Omental fat pad (tissue), 4 donors: ENCODE results near the gene ADAM22. TPM values are rescaled to one million over a fixed set of nuclear protein-coding genes. Genes with fewer than 3 reads are reported as not detected.
"Not testable (repeated sequence)": the region's sequence is repeated elsewhere in the genome, so short reads cannot be mapped to it uniquely, and the experiment has no call there.

ENCODE experiments used
- ATAC-seq: fragments of 150-250 bp; one replicate; pipeline ENCODE4 v1.9.1; 2016; ENCODE audit warnings: mild to moderate bottlenecking, moderate library complexity; ENCODE audit not compliant: low FRiP score
- DNase-seq: peaks from one replicate; pipeline ENCODE4 v3.0.0-alpha.2; 2019; ENCODE audit warnings: low spot score
- CTCF ChIP-seq, 3 donors: fragments of 450-650 bp; IDR thresholded peaks; one replicate each; pipeline ENCODE4 v1.5.1; 2016 to 2017; ENCODE audit warnings: antibody characterized with exemption in 3 of 3, mild to moderate bottlenecking in 3 of 3, moderate library complexity in 2 of 3
- total RNA-seq, 4 donors: library from RNA; depleted of rRNA; stranded (reverse); fragments of >200 nt; gene quantifications; one replicate each; pipeline ENCODE4 v1.1.0, GENCODE V29; 2016

The ADAM22 gene
- total RNA-seq, 4 donors from 2014 or later = 0.82 to 7.3 (median 3.4) TPM

DNA sequence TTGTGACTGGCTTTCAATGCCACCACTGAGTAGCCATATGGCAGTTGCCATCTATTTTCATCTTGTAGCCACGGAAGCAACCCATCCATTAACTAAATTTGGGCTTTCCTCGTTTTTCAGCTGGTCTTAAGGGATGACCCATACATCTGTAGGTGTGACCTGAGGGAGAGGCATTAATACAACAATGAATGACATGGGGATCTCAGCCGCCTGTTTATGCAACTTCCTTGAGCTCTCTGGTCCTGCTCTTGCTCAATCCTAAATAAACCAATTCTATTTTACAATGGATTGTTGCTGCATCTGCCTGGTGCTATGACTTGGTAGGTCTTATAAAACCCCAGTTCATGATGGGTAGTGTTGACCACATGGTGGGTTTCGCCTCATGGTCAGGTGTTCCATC is 21.9 kb upstream of the ADAM22 start:
- DNase-seq = no peak
- ATAC-seq = no peak
- no peak for TF ChIP-seq CTCF (IDR thresholded peaks at IDR 0.05)

DNA sequence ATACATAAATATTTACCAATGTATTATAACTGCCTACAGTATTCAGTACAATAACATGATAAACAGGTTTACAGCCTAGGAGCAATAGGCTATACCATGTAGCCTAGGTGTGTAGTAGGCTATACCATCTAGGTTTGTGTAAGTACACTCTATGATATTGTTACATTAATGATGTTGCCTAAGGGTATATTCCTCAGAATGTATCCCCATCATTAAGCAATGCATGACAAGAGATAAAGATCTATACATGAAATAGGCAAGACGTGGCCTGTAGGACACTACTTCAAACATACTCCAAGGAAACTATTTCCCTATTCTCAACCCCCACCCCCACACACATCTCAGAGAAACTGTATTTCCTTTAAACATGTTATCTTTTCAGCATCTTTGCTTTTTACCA is 15.3 kb upstream of the ADAM22 start:
- ATAC-seq (no peak), DNase-seq (no peak)
- TF ChIP-seq CTCF (IDR thresholded peaks at IDR 0.05) = no peak

DNA sequence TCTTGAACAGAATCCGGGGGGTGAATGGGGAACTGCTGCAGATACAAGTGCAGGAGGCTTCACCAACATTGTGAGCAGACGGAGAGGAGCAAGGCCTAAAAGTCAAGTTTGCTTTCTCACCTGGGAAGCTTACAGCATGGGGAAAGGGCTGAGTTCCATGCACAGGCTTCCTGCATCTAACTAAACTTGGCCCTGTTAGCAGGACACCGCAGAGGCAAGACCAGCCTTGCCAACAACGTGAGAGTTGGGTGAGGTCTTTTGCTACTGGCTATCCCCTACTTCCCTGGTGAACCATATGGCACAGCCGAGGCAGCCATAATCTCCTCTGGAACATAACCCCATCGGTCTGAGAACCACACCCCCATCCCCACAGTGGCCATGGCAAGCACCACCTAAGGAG is 14.2 kb upstream of the ADAM22 start:
- TF ChIP-seq CTCF (IDR thresholded peaks at IDR 0.05) = no peak
- DNase-seq (no peak), ATAC-seq (no peak)

GRCh38 chr7:87920578-87920977 is 13.5 kb upstream of the ADAM22 start:
- ATAC-seq (no peak), DNase-seq (no peak)
- no peak for TF ChIP-seq CTCF (IDR thresholded peaks at IDR 0.05)

DNA sequence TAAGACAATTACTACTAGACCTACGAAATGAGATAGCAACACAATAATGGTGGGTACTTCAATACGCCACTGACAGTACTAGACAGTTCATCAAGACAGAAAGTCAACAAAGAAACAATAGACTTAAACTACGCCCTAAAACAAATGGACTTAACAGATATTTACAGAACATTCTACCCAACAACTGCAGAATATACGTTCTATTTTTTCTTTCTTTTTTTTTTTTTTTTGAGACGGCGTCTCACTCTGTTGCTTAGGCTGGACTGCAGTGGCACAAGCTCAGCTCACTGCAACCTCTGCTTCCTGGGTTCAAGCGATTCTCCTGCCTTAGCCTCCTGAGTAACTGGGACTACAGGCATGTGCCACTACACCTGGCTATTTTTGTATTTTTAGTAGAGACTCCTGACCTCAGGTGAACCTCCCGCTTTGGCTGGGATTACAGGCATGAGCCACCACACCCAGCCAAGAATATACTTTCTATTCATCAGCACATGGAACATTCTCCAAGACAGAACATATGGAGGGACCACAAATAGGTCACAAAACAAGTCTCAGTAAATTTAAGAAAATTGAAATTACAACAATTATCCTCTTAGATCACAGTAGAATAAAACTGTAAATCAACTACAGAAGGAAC is 11.2 kb upstream of the ADAM22 start:
- DNase-seq, ATAC-seq: not testable (repeated sequence)

DNA sequence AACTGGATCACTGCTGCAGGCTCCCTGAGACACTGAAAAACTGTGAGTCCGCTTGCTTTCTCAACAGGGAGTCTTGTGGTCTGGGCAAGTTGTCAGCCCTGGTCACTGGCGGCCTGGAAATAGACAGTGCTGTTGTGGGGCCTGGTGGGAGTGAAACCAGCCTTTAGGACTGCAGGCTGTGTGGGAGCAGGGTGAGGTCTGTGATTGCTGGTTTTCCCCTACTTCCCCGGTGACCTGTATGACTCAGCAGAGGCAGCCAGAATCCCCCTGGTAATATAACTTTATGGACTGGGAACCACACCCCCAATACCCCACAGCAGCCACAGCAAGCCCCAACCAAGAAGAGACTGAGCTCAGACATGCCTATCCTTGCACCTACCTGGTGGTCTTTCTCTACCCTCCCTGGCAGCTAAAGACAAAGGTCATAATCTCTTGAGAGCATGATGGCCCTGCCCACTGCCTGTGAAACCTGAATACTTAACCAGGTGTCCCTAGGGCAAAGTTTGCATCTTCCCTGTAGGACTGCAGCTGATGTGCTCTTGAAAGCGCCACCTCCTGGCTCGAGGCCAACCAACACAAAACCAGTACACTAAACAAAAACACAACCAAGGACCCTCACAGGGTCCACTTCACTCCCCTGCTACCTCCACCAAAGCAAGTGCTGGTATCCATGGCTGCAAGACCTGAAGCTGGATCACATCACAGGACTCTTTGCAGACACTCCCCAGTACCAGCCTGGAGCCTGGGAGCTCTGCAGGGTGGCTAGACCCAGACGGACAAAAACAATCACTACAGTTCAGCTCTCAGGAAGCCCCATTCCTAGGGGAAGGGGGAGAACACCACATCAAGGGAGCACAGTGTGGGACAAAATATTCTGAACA is 7.2 kb upstream of the ADAM22 start:
- ATAC-seq (no peak), DNase-seq (no peak)
- no peak for TF ChIP-seq CTCF (IDR thresholded peaks at IDR 0.05)

DNA sequence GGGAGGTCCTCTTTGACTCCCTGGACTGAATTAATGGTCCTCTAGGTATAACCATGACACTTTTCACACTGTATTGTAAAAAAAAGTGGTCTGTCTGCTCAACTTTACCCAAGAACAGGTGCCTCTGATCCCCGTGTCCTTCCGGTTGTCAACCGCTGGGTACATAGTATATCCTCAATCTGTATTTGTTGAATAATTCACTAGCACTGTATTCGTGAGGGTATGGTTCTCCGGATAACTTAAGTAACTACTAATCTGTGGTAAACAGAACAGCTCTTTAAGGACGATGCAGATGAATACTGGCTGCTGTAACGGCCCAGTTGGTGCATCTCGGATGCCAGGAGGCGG is 472 bp upstream of the ADAM22 start:
- no peak for DNase-seq
- no peak for ATAC-seq
- TF ChIP-seq CTCF (IDR thresholded peaks at IDR 0.05) = no peak
